HuH-7.5 (cell line): ENCODE measurements around the gene TMX1.

ENCODE experiments used
- DNase-seq: peaks from one replicate; pipeline ENCODE4 v3.0.0; 2011; ENCODE audit warnings: low spot score

TMX1 gene

GRCh38 chr14:51293149-51293911 lies 53.3 kb downstream of the TMX1 start:
- no peak for DNase-seq

DNA sequence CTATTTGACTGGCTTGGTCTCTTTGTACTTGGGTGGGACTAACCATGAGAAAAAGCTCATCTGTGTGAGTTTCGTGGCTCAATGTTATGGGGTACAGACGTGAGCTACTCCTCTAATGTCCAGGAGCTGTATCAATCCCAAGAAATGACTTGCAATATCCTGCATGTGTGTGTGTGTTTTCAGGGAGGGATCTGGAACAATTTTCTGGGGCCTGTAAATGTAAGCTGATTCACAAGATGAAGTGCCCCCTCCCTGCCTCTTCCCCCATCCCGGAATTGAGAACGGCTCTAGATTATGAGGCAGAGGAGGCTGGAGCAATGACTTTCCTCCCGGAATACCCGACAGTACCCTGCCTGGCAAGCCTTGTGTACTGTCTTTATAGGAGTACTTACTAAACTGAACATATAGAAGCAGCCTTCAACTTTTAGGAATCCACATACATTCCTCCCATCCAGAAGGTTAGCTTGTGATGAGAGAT lies 53.9 kb downstream of the TMX1 start:
- DNase-seq, result no peak

GRCh38 chr14:51294951-51295525 lies 55.0 kb downstream of the TMX1 start:
- DNase-seq, result no peak

DNA sequence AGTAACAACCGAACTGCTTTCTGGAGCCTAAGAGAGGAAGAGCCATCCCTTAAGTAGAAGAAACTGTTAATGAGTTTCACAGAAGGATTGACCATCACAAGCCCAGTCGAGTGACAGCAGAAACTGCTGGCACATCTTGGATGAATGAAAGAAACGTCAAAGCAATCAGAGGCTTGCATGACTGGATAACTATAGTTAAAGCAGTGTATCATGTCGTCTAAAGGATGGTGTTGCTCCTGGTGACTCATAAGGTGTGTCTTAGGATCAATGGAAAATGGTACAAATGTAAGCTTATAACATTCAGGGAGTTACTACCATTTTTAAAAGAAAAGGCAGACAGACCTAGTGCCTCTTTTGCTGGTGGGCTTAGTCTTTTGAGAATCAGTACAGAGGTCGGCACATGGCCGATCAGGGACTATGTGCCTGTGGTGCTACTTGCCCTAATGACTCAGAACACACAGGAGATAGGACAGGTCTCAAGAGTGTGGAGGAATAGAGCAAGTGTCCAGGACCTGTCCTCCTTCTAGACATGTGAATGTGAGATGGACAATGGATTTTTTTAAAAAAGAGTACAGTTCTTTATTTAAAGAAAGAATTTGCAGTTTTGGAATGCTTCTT lies 55.7 kb downstream of the TMX1 start:
- DNase-seq, result no peak

- no peak for DNase-seq
These were observed 57.0 kb downstream of the TMX1 start for GRCh38 chr14:51297066-51297465.

DNA sequence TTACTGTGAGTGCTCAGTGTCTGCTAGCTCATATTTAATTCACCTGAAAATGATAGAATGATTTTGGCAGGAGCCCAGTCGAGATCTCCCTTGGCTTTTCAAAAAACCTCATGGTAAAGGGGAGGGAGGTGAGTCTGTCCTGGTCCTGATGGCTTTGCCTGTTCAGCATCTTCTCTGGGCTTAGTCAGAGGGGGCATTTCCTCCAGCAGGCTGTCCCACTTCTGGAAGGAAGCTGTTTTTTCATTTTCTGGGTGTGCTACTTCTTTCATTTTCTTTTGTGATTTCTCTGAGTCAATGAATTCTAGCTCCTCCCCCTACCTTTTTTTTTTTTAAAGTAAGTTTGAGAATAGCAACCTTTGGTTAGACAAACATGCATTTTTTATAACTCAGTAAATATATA lies 58.8 kb downstream of the TMX1 start:
- no peak for DNase-seq

- no peak for DNase-seq
These were observed 62.4 kb downstream of the TMX1 start for GRCh38 chr14:51302295-51303030.

GRCh38 chr14:51304438-51304837 lies 64.4 kb downstream of the TMX1 start:
- no peak for DNase-seq

DNA sequence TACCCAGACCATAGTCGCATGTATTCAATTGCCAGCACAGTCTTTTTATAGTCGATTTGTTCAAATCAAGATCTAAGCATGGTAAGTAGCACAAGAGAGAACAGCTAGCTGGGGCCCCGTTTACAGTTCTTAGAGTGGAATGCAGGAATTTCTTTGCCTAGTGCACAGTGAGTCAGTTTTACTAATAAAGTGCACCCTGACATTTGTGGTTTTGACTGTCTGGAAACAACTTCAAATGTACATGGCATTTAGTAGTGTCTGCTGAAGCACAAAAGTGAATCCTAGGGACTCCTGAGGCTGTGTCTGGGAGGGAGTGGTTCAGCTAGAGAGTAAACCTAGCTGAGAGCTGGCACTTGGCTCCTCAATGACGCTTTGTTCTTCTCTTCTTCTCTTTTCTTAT lies 64.9 kb downstream of the TMX1 start:
- no peak for DNase-seq

- no peak for DNase-seq
These were observed 65.7 kb downstream of the TMX1 start for GRCh38 chr14:51305751-51306150.
